Measurements from ENCODE around the gene LIN28A.
A peak's percentile ranks its signal among the peaks of the same experiment; 100 is the strongest.

Gene LIN28A

GRCh38 chr1:26388791-26389445, 21.7 kb upstream of the LIN28A start:
- DNase-seq: no peak

- no peak for DNase-seq
These were observed 20.9 kb upstream of the LIN28A start for GRCh38 chr1:26389604-26390247.

GRCh38 chr1:26391450-26391849, 19.2 kb upstream of the LIN28A start:
- DNase-seq: peak; percentile 65

- DNase-seq: no peak
These were observed 14.9 kb upstream of the LIN28A start for GRCh38 chr1:26395754-26396153.

- no peak for DNase-seq
These were observed 11.6 kb upstream of the LIN28A start for GRCh38 chr1:26399034-26399433.

GRCh38 chr1:26401891-26402290, 8.7 kb upstream of the LIN28A start:
- no peak for DNase-seq

- DNase-seq: no peak
These were observed 7.0 kb upstream of the LIN28A start for GRCh38 chr1:26403656-26404055.

GRCh38 chr1:26404641-26405040, 6.0 kb upstream of the LIN28A start:
- DNase-seq: peak; percentile 81

GRCh38 chr1:26405281-26405915, 5.2 kb upstream of the LIN28A start:
- DNase-seq: peak; percentile 59

- peak; percentile 47 for DNase-seq
These were observed 2.0 kb upstream of the LIN28A start for GRCh38 chr1:26408604-26409003.

- peak; percentile 25 for DNase-seq
These were observed 1.3 kb upstream of the LIN28A start for GRCh38 chr1:26409191-26409807.

- DNase-seq: no peak
These were observed 1.0 kb downstream of the LIN28A start for GRCh38 chr1:26411624-26412074.

GRCh38 chr1:26412180-26412840, 1.7 kb downstream of the LIN28A start:
- no peak for DNase-seq

GRCh38 chr1:26413031-26413430, 2.4 kb downstream of the LIN28A start:
- DNase-seq: no peak

- peak; percentile 91 for DNase-seq
These were observed 6.6 kb downstream of the LIN28A start for GRCh38 chr1:26417111-26417759.

- no peak for DNase-seq
These were observed 8.3 kb downstream of the LIN28A start for GRCh38 chr1:26418865-26419349.

GRCh38 chr1:26419494-26419893, 8.9 kb downstream of the LIN28A start:
- no peak for DNase-seq

- no peak for DNase-seq
These were observed 19.1 kb downstream of the LIN28A start for GRCh38 chr1:26429721-26430120.

- peak; percentile 99 for DNase-seq
These were observed 21.5 kb downstream of the LIN28A start, which contains the start of gene DHDDS for GRCh38 chr1:26431979-26432695. TSS of gene DHDDS (plus strand) at chr1:26432321. CDS start at chr1:26432946, 625 bp downstream.

- no peak for DNase-seq
These were observed 22.2 kb downstream of the LIN28A start for GRCh38 chr1:26432793-26433192.

- DNase-seq: no peak
These were observed 23.6 kb downstream of the LIN28A start for GRCh38 chr1:26434161-26434752.
